ENCODE data around the gene CENPI.
"Not testable (repeated sequence)": the region's sequence is repeated elsewhere in the genome, so short reads cannot be mapped to it uniquely, and the experiment has no call there.

DNA sequence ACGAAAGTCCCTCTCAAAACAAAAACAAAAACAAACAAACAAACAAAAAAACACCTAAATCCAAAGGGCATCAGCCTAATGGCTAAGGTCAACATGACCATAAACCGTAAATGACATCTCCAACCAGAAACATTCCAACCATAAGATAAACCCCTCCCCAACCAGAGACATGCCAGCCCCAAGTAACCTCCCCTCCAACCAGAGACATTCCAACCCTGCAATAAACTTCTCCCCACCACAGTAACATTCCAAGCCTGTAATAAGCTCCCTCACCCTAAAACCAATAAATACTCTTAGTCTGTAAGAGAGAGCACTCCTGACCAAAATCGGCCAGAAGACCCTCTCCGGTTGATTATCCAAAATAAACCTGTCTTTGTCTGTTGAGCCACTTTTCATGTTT, 41.5 kb upstream of the CENPI start:
- TF ChIP-seq, protein P1, sequence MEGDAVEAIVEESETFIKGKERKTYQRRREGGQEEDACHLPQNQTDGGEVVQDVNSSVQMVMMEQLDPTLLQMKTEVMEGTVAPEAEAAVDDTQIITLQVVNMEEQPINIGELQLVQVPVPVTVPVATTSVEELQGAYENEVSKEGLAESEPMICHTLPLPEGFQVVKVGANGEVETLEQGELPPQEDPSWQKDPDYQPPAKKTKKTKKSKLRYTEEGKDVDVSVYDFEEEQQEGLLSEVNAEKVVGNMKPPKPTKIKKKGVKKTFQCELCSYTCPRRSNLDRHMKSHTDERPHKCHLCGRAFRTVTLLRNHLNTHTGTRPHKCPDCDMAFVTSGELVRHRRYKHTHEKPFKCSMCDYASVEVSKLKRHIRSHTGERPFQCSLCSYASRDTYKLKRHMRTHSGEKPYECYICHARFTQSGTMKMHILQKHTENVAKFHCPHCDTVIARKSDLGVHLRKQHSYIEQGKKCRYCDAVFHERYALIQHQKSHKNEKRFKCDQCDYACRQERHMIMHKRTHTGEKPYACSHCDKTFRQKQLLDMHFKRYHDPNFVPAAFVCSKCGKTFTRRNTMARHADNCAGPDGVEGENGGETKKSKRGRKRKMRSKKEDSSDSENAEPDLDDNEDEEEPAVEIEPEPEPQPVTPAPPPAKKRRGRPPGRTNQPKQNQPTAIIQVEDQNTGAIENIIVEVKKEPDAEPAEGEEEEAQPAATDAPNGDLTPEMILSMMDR (optimal IDR thresholded peaks at IDR 0.05 in 1 of 3, IDR thresholded peaks at IDR 0.05 in 1 of 3, conservative IDR thresholded peaks at IDR 0.05 in 1 of 3; ENCODE audit: extremely low read depth in 1 of 3, insufficient read depth in 2 of 3, low read length in 3 of 3), result not testable (repeated sequence)
- TF ChIP-seq EZH2 (IDR thresholded peaks at IDR 0.05; ENCODE audit: low read length), result not testable (repeated sequence)

Measured in keratinocyte (primary cell).